ENCODE measurements around the gene SORCS3.

SORCS3 gene

GRCh38 chr10:104646146-104646545, 5.1 kb downstream of the SORCS3 start:
- DNase-seq (ENCODE audit: low read depth in 2 of 2), result no peak

GRCh38 chr10:104648421-104648820, 7.3 kb downstream of the SORCS3 start:
- no peak for DNase-seq (ENCODE audit: low read depth in 2 of 2)

- DNase-seq (ENCODE audit: low read depth in 2 of 2), result no peak
Observed at GRCh38 chr10:104650072-104650471, 9.0 kb downstream of the SORCS3 start.

- DNase-seq (ENCODE audit: low read depth in 2 of 2), result no peak
Observed at GRCh38 chr10:104650635-104651331, 9.7 kb downstream of the SORCS3 start.

- DNase-seq (ENCODE audit: low read depth in 2 of 2), result no peak
Observed at GRCh38 chr10:104657036-104657435, 15.9 kb downstream of the SORCS3 start.

- no peak for DNase-seq (ENCODE audit: low read depth in 2 of 2)
Observed at GRCh38 chr10:104657457-104657856, 16.4 kb downstream of the SORCS3 start.

- no peak for DNase-seq (ENCODE audit: low read depth in 2 of 2)
Observed at GRCh38 chr10:104658067-104658466, 17.0 kb downstream of the SORCS3 start.

- no peak for DNase-seq (ENCODE audit: low read depth in 2 of 2)
Observed at GRCh38 chr10:104659809-104660208, 18.7 kb downstream of the SORCS3 start.

- no peak for DNase-seq (ENCODE audit: low read depth in 2 of 2)
Observed at GRCh38 chr10:104663076-104663475, 22.0 kb downstream of the SORCS3 start.

GRCh38 chr10:104663563-104663962, 22.5 kb downstream of the SORCS3 start:
- no peak for DNase-seq (ENCODE audit: low read depth in 2 of 2)

GRCh38 chr10:104664205-104664604, 23.1 kb downstream of the SORCS3 start:
- no peak for DNase-seq (ENCODE audit: low read depth in 2 of 2)

GRCh38 chr10:104665174-104665573, 24.1 kb downstream of the SORCS3 start:
- DNase-seq (ENCODE audit: low read depth in 2 of 2), result no peak

GRCh38 chr10:104666106-104666505, 25.0 kb downstream of the SORCS3 start:
- DNase-seq (ENCODE audit: low read depth in 2 of 2), result no peak

- no peak for DNase-seq (ENCODE audit: low read depth in 2 of 2)
Observed at GRCh38 chr10:104676874-104677273, 35.8 kb downstream of the SORCS3 start.

GRCh38 chr10:104678658-104679057, 37.6 kb downstream of the SORCS3 start:
- DNase-seq (ENCODE audit: low read depth in 2 of 2), result no peak

GRCh38 chr10:104680467-104681401, 39.6 kb downstream of the SORCS3 start:
- DNase-seq (ENCODE audit: low read depth in 2 of 2), result no peak

GRCh38 chr10:104681485-104681884, 40.4 kb downstream of the SORCS3 start:
- DNase-seq (ENCODE audit: low read depth in 2 of 2), result no peak

GRCh38 chr10:104683567-104683966, 42.5 kb downstream of the SORCS3 start:
- DNase-seq (ENCODE audit: low read depth in 2 of 2), result no peak

- no peak for DNase-seq (ENCODE audit: low read depth in 2 of 2)
Observed at GRCh38 chr10:104686829-104687228, 45.7 kb downstream of the SORCS3 start.

- no peak for DNase-seq (ENCODE audit: low read depth in 2 of 2)
Observed at GRCh38 chr10:104688251-104689042, 47.4 kb downstream of the SORCS3 start.

- no peak for DNase-seq (ENCODE audit: low read depth in 2 of 2)
Observed at GRCh38 chr10:104689105-104689504, 48.0 kb downstream of the SORCS3 start.

- no peak for DNase-seq (ENCODE audit: low read depth in 2 of 2)
Observed at GRCh38 chr10:104689547-104689946, 48.5 kb downstream of the SORCS3 start.

Data from stimulated activated CD8-positive, alpha-beta memory T cell treated with anti-CD3 and anti-CD28 coated beads, Interleukin-2, amount 100 ng/mL, for 48 hours (primary cell).